Activated T-helper 2 cell treated with anti-CD3 and anti-CD28 coated beads, Interferon-gamma antibody, Interleukin-2, Interleukin-4, amounts not matched to agents 10 μg/mL and 5 μg/mL and 100 μg/mL, durations not matched to agents 14 hours and 24 hours and 36 hours (primary cell): ENCODE results near the gene TBXAS1. TPM values are rescaled to one million over a fixed set of nuclear protein-coding genes. Genes with fewer than 3 reads are reported as not detected.

ENCODE experiments used
- DNase-seq: peaks from one replicate; pipeline ENCODE4 v3.0.0; 2021; ENCODE audit warnings: low spot score
- H3K27ac Mint-ChIP-seq: one replicate; pipeline ENCODE4 v1.8.0; 2021; ENCODE audit warnings: mixed read lengths
- H3K27me3 Mint-ChIP-seq: one replicate; pipeline ENCODE4 v1.8.0; 2021; ENCODE audit warnings: low read depth, mixed read lengths
- H3K36me3 Mint-ChIP-seq: one replicate; pipeline ENCODE4 v1.8.0; 2021; ENCODE audit warnings: low read depth, mixed read lengths
- H3K4me1 Mint-ChIP-seq: one replicate; pipeline ENCODE4 v1.8.0; 2021; ENCODE audit warnings: low read depth, mixed read lengths
- H3K4me3 Mint-ChIP-seq: one replicate; pipeline ENCODE4 v1.8.0; 2021; ENCODE audit warnings: low read depth, mild to moderate bottlenecking, moderate library complexity, mixed read lengths
- H3K9me3 Mint-ChIP-seq: one replicate; pipeline ENCODE4 v1.8.0; 2021; ENCODE audit warnings: mixed read lengths
- intact Hi-C: fragments of 100-400 bp; cut with micrococcal nuclease; formaldehyde crosslinking; loops from one replicate; pipeline ENCODE4 v1.15.1; 2023
- total RNA-seq: library from RNA; stranded (reverse); gene quantifications from 2 replicates; pipeline ENCODE4 v1.2.3, GENCODE V29; 2022

Gene TBXAS1
- total RNA-seq, 1 donor from 2014 or later = 2.0 TPM

- Mint-ChIP-seq H3K4me1 (peaks cover 14% of the 10 kb centered on the region), H3K27me3 (peaks cover 21% of the 10 kb centered on the region), H3K9me3 (no peaks in the 10 kb centered on the region), H3K4me3 (no peak overlapping the region), H3K27ac (no peak overlapping the region), H3K36me3 (no peaks in the 10 kb centered on the region)
- no peak for DNase-seq
- intact Hi-C loops = no loop called here
Measured at GRCh38 chr7:139982927-139983920, 154.2 kb downstream of the TBXAS1 start.

- no peak overlapping the region for H3K27ac Mint-ChIP-seq
- no peaks in the 10 kb centered on the region for H3K36me3 Mint-ChIP-seq
- intact Hi-C loops = no loop called here
- H3K9me3 Mint-ChIP-seq = no peaks in the 10 kb centered on the region
- no peak overlapping the region for H3K4me3 Mint-ChIP-seq
- H3K27me3 Mint-ChIP-seq = peaks cover 21% of the 10 kb centered on the region
- H3K4me1 Mint-ChIP-seq = peaks cover 13% of the 10 kb centered on the region
- no peak for DNase-seq
Measured at GRCh38 chr7:139984642-139985539, 155.8 kb downstream of the TBXAS1 start.

- Mint-ChIP-seq H3K27ac (no peak overlapping the region), H3K4me3 (no peak overlapping the region), H3K9me3 (no peaks in the 10 kb centered on the region), H3K4me1 (peaks cover 4% of the 10 kb centered on the region), H3K36me3 (no peaks in the 10 kb centered on the region), H3K27me3 (peaks cover 21% of the 10 kb centered on the region)
- no peak for DNase-seq
- intact Hi-C loops = no loop called here
Measured at GRCh38 chr7:139985811-139986210, 156.7 kb downstream of the TBXAS1 start.

DNA sequence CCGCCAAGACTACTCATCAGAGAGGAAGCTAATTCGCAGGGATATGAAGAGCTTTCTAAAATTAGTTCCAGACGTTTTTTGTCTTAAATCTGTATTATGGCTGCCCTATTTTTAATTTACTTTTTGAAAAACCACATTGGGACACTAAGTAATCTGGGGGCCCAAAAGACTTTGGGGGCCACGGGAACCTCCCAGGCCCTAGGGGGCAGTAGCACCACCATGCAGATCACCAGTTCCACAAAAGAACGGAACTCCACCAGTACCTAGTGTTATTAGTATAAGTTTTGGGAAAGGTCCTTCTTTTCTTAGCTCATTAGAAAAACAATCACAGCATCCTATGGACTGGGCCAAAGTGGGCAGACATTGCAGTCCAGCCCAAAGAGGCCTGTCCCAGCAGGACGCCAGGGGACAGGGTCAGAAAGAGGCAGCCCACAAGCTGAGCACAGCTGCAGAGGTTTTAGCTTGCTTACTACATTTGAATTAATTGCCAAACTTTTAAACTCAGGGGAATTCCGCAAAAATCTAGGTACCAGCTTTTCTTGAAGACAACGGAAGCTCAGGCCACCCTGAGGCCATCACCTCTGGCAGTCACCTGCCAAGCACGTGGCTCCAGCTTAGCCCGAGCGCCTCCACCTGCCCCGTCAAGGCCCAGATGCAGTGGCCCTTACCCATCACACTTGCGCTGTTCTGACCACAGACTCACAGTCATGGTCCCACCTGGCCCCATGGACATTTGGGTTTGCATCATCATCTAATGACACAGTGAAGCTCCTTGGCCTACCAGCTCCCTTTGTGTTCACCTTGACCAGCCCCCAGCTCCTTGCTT, 158.8 kb downstream of the TBXAS1 start:
- Mint-ChIP-seq H3K36me3 (no peaks in the 10 kb centered on the region), H3K9me3 (no peaks in the 10 kb centered on the region)
- intact Hi-C loops = no loop called here

DNA sequence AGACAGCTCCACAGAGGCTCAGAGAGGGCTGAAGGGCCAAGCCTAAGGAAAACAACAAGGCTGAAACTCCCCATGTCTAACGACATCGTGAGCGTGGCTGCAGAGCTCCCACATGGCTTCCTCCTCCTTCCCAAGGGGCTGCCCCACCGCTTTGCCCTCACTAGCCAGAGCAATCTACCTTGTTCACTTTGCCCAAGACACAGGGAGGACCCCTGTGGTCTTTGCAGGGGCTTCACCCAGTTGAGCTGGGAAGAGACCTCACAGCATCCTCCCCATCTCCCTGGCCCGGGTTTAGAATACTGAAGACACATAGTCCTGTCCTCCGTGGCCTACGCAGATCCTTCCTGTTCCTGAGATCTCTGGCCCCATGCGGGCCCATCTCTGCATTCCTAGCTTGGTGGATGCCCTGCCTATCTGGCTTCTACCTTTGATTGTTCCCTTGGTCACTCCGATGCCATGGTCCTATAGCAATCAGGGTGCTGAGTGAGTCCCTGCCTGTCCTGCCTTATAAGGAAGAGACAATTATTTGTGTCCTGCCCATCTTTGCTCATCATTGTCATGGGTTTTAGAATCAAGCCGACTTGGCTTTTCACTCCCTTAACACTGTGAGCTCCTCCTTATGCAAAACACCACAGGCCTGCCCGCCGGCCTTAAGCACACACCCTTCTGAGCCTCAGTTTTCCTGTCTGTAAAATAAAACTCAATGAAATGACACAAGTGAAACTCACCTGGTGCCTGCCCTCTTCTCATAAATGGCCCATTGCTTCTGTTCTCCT, 160.5 kb downstream of the TBXAS1 start:
- Mint-ChIP-seq H3K4me3 (no peak overlapping the region), H3K4me1 (no peaks in the 10 kb centered on the region), H3K36me3 (no peaks in the 10 kb centered on the region), H3K27me3 (peaks cover 4% of the 10 kb centered on the region), H3K27ac (no peak overlapping the region), H3K9me3 (no peaks in the 10 kb centered on the region)
- intact Hi-C loops = no loop called here
- no peak for DNase-seq

More for the DNA sequence above, 158.8 kb downstream of the TBXAS1 start:
- Mint-ChIP-seq H3K4me3 (no peak overlapping the region), H3K27me3 (peaks cover 19% of the 10 kb centered on the region), H3K27ac (no peak overlapping the region), H3K4me1 (no peaks in the 10 kb centered on the region)
- no peak for DNase-seq

- Mint-ChIP-seq H3K27ac (no peak overlapping the region), H3K4me3 (no peak overlapping the region), H3K4me1 (no peaks in the 10 kb centered on the region), H3K27me3 (peaks cover 2% of the 10 kb centered on the region), H3K9me3 (no peaks in the 10 kb centered on the region), H3K36me3 (no peaks in the 10 kb centered on the region)
- no peak for DNase-seq
- intact Hi-C loops = no loop called here
Measured at GRCh38 chr7:139990142-139990535, 161.1 kb downstream of the TBXAS1 start.

DNA sequence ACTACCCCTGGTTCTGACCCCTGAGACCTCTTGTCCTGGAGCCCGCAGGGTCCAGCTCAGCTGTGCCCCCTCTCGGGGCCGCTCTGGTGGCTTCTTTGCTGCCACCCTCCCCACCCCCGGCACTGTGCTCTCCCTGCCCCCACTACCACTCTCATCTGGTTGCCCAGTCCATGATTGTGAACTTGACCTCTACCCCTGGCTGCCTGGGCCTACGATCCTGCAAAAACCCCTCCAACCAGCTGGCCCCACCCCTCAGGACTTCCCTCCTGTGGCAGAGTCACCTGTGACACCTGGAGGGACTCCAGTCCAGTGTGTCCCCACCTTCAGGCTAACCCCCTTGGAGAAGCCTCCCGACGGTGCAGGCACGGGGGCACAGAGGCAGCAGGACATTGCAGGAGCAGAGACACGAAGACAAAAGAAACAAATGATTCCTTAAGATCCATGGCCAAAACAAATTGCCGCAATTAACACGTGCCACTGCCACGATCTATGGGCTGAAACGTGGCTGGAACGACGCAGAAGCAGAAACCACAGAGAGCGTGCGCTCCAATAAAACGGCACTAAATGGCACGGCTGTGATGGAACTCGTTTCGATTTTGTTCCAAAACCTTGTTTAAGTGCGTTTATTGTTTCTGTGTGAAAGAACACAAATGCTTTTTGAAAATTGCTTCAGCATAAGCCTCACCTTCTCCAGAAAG, 161.7 kb downstream of the TBXAS1 start:
- DNase-seq = no peak
- H3K4me3 Mint-ChIP-seq = no peak overlapping the region
- H3K27ac Mint-ChIP-seq = no peak overlapping the region
- intact Hi-C loops = no loop called here
- H3K4me1 Mint-ChIP-seq = no peaks in the 10 kb centered on the region
- no peaks in the 10 kb centered on the region for H3K9me3 Mint-ChIP-seq
- H3K36me3 Mint-ChIP-seq = no peaks in the 10 kb centered on the region
- no peaks in the 10 kb centered on the region for H3K27me3 Mint-ChIP-seq

DNA sequence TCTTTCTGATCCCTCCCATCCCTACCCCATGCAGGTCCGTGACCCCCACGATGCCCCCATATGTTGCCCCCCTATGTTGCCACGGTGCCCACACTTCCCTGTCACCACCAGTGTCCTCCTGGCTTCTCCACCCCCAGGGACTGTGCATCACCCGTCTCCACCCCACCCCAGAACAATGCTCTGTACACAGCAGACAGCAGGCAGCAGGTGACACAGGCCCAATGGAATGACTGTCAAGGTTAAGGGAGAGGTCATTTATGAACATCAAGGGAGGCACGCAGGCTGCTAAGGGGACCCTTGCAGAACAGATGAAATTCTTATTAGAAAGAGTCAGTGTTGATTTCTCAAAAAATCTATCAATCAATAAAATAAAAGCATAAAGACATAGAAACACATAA, 162.2 kb downstream of the TBXAS1 start:
- Mint-ChIP-seq H3K36me3 (no peaks in the 10 kb centered on the region), H3K9me3 (no peaks in the 10 kb centered on the region), H3K27ac (no peak overlapping the region), H3K4me1 (no peaks in the 10 kb centered on the region), H3K4me3 (no peak overlapping the region), H3K27me3 (peaks cover under 1% of the 10 kb centered on the region)
- intact Hi-C loops = no loop called here
- no peak for DNase-seq

DNA sequence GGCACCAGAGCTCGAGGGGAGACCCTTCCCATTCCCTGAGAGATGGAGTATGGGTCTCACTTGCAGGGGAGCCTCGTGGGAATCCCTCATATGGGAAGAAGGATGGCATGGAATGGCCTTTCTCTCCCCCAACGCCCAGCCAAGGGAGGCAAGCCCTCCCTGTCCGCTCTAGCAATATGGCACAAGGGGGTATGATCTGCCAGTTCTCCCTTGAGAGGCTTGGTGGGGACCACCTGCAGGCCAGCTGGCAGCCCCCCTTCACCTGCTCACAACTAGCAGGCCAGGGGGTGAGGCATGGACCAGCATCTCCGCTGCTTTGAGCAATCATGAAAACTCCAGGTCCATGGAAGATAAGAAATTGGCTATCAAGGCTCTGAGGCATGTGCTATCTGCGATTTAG, 162.8 kb downstream of the TBXAS1 start:
- no peak overlapping the region for H3K27ac Mint-ChIP-seq
- intact Hi-C loops = no loop called here
- H3K9me3 Mint-ChIP-seq = no peaks in the 10 kb centered on the region
- H3K36me3 Mint-ChIP-seq = no peaks in the 10 kb centered on the region
- no peak for DNase-seq
- no peaks in the 10 kb centered on the region for H3K4me1 Mint-ChIP-seq
- H3K27me3 Mint-ChIP-seq = peaks cover 1% of the 10 kb centered on the region
- H3K4me3 Mint-ChIP-seq = no peak overlapping the region

DNA sequence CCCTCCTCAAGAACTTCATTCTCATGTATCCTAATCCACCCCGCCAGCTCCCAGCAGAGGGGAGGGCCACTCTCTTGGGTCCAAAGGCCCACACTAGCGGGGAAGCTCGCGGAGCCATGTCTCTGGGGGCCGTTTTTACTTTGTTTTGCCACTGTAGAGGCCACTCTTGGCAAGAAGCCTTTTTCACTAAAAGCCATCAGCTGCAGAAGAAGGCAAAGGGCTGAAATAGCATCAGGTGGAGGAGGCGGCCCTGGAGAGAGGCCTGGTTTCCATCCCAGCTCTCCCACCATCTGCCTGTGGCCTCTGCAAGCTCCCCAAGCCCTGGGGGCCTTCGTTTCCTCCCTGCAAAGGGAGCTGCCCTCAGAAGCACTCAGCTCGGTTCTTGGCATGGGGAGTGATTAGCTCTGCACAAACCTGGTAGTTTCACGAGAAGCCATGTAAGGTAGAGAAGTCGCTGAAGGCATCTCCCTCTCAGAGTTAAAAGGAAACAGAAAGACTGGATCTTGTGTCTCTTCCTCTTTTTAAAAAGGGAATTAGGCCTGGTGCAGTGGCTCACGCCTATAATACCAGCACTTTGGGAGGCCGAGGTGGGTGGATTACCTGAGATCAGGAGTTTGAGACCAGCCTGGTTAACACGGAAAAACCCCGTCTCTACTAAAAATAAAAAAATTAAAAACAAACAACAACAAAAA, 163.4 kb downstream of the TBXAS1 start:
- no peaks in the 10 kb centered on the region for H3K4me1 Mint-ChIP-seq
- no peaks in the 10 kb centered on the region for H3K9me3 Mint-ChIP-seq
- H3K36me3 Mint-ChIP-seq = no peaks in the 10 kb centered on the region
- no peak overlapping the region for H3K27ac Mint-ChIP-seq
- H3K4me3 Mint-ChIP-seq = no peak overlapping the region
- DNase-seq = no peak
- H3K27me3 Mint-ChIP-seq = peaks cover 1% of the 10 kb centered on the region
- intact Hi-C loops = no loop called here

GRCh38 chr7:139993169-139993568, 164.1 kb downstream of the TBXAS1 start:
- DNase-seq = no peak

More at GRCh38 chr7:139993169-139993568, 164.1 kb downstream of the TBXAS1 start:
- no peaks in the 10 kb centered on the region for H3K9me3 Mint-ChIP-seq
- peaks cover 1% of the 10 kb centered on the region for H3K27me3 Mint-ChIP-seq
- H3K4me1 Mint-ChIP-seq = no peaks in the 10 kb centered on the region
- H3K27ac Mint-ChIP-seq = no peak overlapping the region
- no peak overlapping the region for H3K4me3 Mint-ChIP-seq
- no peaks in the 10 kb centered on the region for H3K36me3 Mint-ChIP-seq
- intact Hi-C loops = no loop called here
